SK-N-SH (cell line): ENCODE data around the gene FBXW11. TPM values are rescaled to one million over a fixed set of nuclear protein-coding genes. Genes with fewer than 3 reads are reported as not detected.

Experiments used
- CTCF ChIA-PET: fragments of 300-600, 350-600 bp; formaldehyde crosslinking; extraction: SDS; loops from one replicate; lab custom pipeline; 2021; lab: Yijun Ruan, JAX
- POLR2A ChIA-PET: fragments of 350-600 bp; sonication (Branson Sonifier 250); formaldehyde crosslinking; extraction: SDS; loops from one replicate; lab custom pipeline; 2020; ENCODE audit warnings: antibody characterized with exemption, inconsistent platforms; lab: Yijun Ruan, JAX
- DNase-seq: peaks from one replicate; pipeline ENCODE4 v3.0.0; 2012
- H2AFZ ChIP-seq: fragments of 200-600 bp; sonication (generic); 2 replicates; pipeline ENCODE4 v1.8.1; 2016; ENCODE audit warnings: antibody characterized with exemption, mild to moderate bottlenecking, low read depth
- H3F3A ChIP-seq: fragments of 200-600 bp; sonication (generic); replicated peaks from 2 replicates; pipeline ENCODE3; 2016; ENCODE audit warnings: antibody characterized with exemption, mild to moderate bottlenecking; ENCODE audit not compliant: insufficient read depth
- H3K27ac ChIP-seq, 2 experiments: fragments of 200-500 bp in 1 of 2; fragments of 200-600 bp in 1 of 2; sonication (Bioruptor generic) in 1 of 2; sonication (generic), shearing (Covaris generic) in 1 of 2; 2 replicates each; pipeline versions ENCODE4 v1.5.1 to v1.6.1; 2014 to 2016; ENCODE audit warnings: low read depth in 2 of 2, inconsistent platforms in 1 of 2, low read length in 1 of 2, mild to moderate bottlenecking in 1 of 2, mixed read lengths in 1 of 2
- H3K27me3 ChIP-seq: fragments of 200-600 bp; sonication (generic), shearing (Covaris generic); 2 replicates; pipeline ENCODE4 v1.6.1; 2016; ENCODE audit warnings: mixed run types; ENCODE audit not compliant: insufficient read depth
- H3K36me3 ChIP-seq, 2 experiments: fragments of 200-500 bp in 1 of 2; fragments of 200-600 bp in 1 of 2; sonication (Bioruptor generic) in 1 of 2; sonication (generic) in 1 of 2; replicated peaks in 1 of 2; 2 replicates each; pipeline versions ENCODE3 to v1.5.1; 2014 to 2016; ENCODE audit warnings: low read length in 1 of 2, mild to moderate bottlenecking in 1 of 2; ENCODE audit not compliant: insufficient read depth in 2 of 2, control insufficient read depth in 1 of 2
- H3K4me1 ChIP-seq, 2 experiments: fragments of 200-500 bp in 1 of 2; fragments of 200-600 bp in 1 of 2; sonication (Bioruptor generic) in 1 of 2; sonication (generic), shearing (Covaris generic) in 1 of 2; 2 replicates each; pipeline versions ENCODE4 v1.5.1 to v1.6.1; 2014 to 2016; ENCODE audit warnings: low read depth in 1 of 2, low read length in 1 of 2, mixed run types in 1 of 2; ENCODE audit not compliant: insufficient read depth in 2 of 2, control insufficient read depth in 1 of 2
- H3K4me2 ChIP-seq: fragments of 200-600 bp; sonication (generic), shearing (Covaris generic); 2 replicates; pipeline ENCODE4 v1.6.1; 2017; ENCODE audit warnings: mixed run types
- H3K4me3 ChIP-seq, 2 experiments: fragments of 200-500 bp in 1 of 2; fragments of 200-600 bp in 1 of 2; sonication (Bioruptor generic) in 1 of 2; sonication (generic), shearing (Covaris generic) in 1 of 2; 2 replicates each; pipeline versions ENCODE4 v1.5.1 to v1.8.1; 2014 to 2016; ENCODE audit warnings: low read depth in 2 of 2, inconsistent platforms in 1 of 2, low read length in 1 of 2, mild to moderate bottlenecking in 1 of 2, mixed read lengths in 1 of 2, moderate library complexity in 1 of 2
- H3K79me2 ChIP-seq: fragments of 200-600 bp; sonication (generic); 2 replicates; pipeline ENCODE4 v1.8.1; 2017; ENCODE audit warnings: mild to moderate bottlenecking; ENCODE audit not compliant: insufficient read depth
- H3K9ac ChIP-seq: fragments of 200-600 bp; sonication (generic); 2 replicates; pipeline ENCODE4 v1.6.1; 2017; ENCODE audit warnings: mixed run types
- H3K9me2 ChIP-seq: fragments of 200-600 bp; sonication (generic); 2 replicates; pipeline ENCODE4 v1.6.1; 2017; ENCODE audit warnings: mixed run types
- H3K9me3 ChIP-seq: fragments of 200-600 bp; sonication (generic); 2 replicates; pipeline ENCODE4 v1.6.1; 2017; ENCODE audit warnings: mixed run types, mild to moderate bottlenecking, moderate library complexity
- H4K20me1 ChIP-seq: fragments of 200-600 bp; sonication (generic); 2 replicates; pipeline ENCODE4 v1.6.1; 2017; ENCODE audit warnings: mild to moderate bottlenecking, mixed run types; ENCODE audit not compliant: insufficient read depth
- CHD2 ChIP-seq: fragments of 150-350 bp; IDR thresholded peaks from 2 replicates; pipeline ENCODE4 v1.6.1; 2018; ENCODE audit warnings: low read length; ENCODE audit not compliant: partially characterized antibody
- CTCF ChIP-seq: fragments of 200-600 bp; sonication (generic); IDR thresholded peaks from 2 replicates; pipeline ENCODE4 v1.6.1; 2017; ENCODE audit warnings: antibody characterized with exemption, mild to moderate bottlenecking, moderate library complexity
- ELF1 ChIP-seq: IDR thresholded peaks from 2 replicates; pipeline ENCODE4 v1.4.0; 2012
- EZH2phosphoT487 ChIP-seq: fragments of 200-600 bp; sonication (generic); IDR thresholded peaks from 2 replicates; pipeline ENCODE4 v1.6.1; 2017; ENCODE audit warnings: low read depth, mixed run types, mild to moderate bottlenecking, antibody characterized with exemption, moderate library complexity, borderline replicate concordance
- FOSL2 ChIP-seq: IDR thresholded peaks from 2 replicates; pipeline ENCODE4 v1.4.0; 2012; ENCODE audit warnings: low read depth, mild to moderate bottlenecking, moderate library complexity, borderline replicate concordance
- FOXJ3 ChIP-seq: sonication (generic); formaldehyde crosslinking; IDR thresholded peaks from 2 replicates; pipeline ENCODE4 v1.5.1; 2020; ENCODE audit warnings: mild to moderate bottlenecking, missing genetic modification reagents
- FOXM1 ChIP-seq: IDR thresholded peaks from 2 replicates; pipeline ENCODE4 v1.4.0; 2012; ENCODE audit warnings: low read depth, mild to moderate bottlenecking
- GABPA ChIP-seq: IDR thresholded peaks from 2 replicates; pipeline ENCODE4 v1.4.0; 2012; ENCODE audit warnings: low read depth, mild to moderate bottlenecking
- GATA2 ChIP-seq: sonication (generic); formaldehyde crosslinking; IDR thresholded peaks from 2 replicates; pipeline ENCODE4 v1.5.0; 2020; ENCODE audit warnings: mild to moderate bottlenecking, missing genetic modification reagents
- IRF3 ChIP-seq: fragments of 150-350 bp; IDR thresholded peaks from 2 replicates; pipeline ENCODE4 v1.6.1; 2016; ENCODE audit warnings: mild to moderate bottlenecking, low read depth, low read length
- MXI1 ChIP-seq: IDR thresholded peaks from 2 replicates; pipeline ENCODE4 v1.6.1; 2012; ENCODE audit warnings: mild to moderate bottlenecking, low read depth, low read length, improper control_type of control experiment
- NRF1 ChIP-seq: IDR thresholded peaks from 2 replicates; pipeline ENCODE4 v1.6.1; 2012; ENCODE audit warnings: low read depth, mild to moderate bottlenecking, low read length
- PBX3 ChIP-seq: IDR thresholded peaks from 2 replicates; pipeline ENCODE4; 2012
- POLR2AphosphoS5 ChIP-seq: IDR thresholded peaks from 2 replicates; pipeline ENCODE4 v1.6.1; 2012; ENCODE audit warnings: low read depth, low read length
- RAD21 ChIP-seq: IDR thresholded peaks from 2 replicates; pipeline ENCODE4 v1.6.1; 2012; ENCODE audit warnings: mild to moderate bottlenecking, low read length
- RCOR1 ChIP-seq: fragments of 150-350 bp; IDR thresholded peaks from 2 replicates; pipeline ENCODE4 v1.6.1; 2017; ENCODE audit warnings: antibody characterized with exemption, low read length
- RXRA ChIP-seq: IDR thresholded peaks from 2 replicates; pipeline ENCODE4 v1.4.0; 2012; ENCODE audit warnings: low read depth, mild to moderate bottlenecking, borderline replicate concordance
- SIN3A ChIP-seq: IDR thresholded peaks from 2 replicates; pipeline ENCODE4 v1.6.1; 2012; ENCODE audit warnings: low read depth, mild to moderate bottlenecking, low read length, moderate library complexity, borderline replicate concordance
- SMC3 ChIP-seq: IDR thresholded peaks from 2 replicates; pipeline ENCODE4 v1.6.1; 2012; ENCODE audit warnings: low read depth, low read length, improper control_type of control experiment
- TAF1 ChIP-seq: IDR thresholded peaks from 2 replicates; pipeline ENCODE4 v1.6.1; 2012; ENCODE audit warnings: low read depth, mild to moderate bottlenecking, low read length, moderate library complexity, borderline replicate concordance
- TCF12 ChIP-seq: IDR thresholded peaks from 2 replicates; pipeline ENCODE4 v1.4.0; 2012
- TEAD4 ChIP-seq: IDR thresholded peaks from 2 replicates; pipeline ENCODE4 v1.4.0; 2012; ENCODE audit warnings: mild to moderate bottlenecking, borderline replicate concordance; ENCODE audit not compliant: insufficient read depth
- YY1 ChIP-seq: IDR thresholded peaks from 2 replicates; pipeline ENCODE4 v1.4.0; 2012; ENCODE audit warnings: low read depth, mild to moderate bottlenecking
- WGBS: methylation state at CpG from one replicate; pipeline ENCODE4 v1.1.6; 2017; ENCODE audit warnings: low lambda C conversion rate; 5-methylcytosine and 5-hydroxymethylcytosine counted together
- polyA plus RNA-seq, 3 experiments: library from polyadenylated mRNA; depleted of rRNA; stranded (reverse); fragments of >200 nt; gene quantifications; 2 replicates each; pipeline ENCODE4 v1.2.3, GENCODE V29; 2012

FBXW11 gene
- polyA plus RNA-seq, 1 of the 3 experiments (the other 2 are of a cell fraction) = 37.5 TPM

GRCh38 chr5:171952021-171952420 is 54.4 kb downstream of the FBXW11 start:
- Histone ChIP-seq H2AFZ (no peak overlapping the region), H3K27me3 (no peaks in the 10 kb centered on the region), H3K27ac (no peak overlapping the region), H3K4me2 (no peak overlapping the region), H4K20me1 (peaks cover 77% of the 10 kb centered on the region), H3K9ac (no peak overlapping the region), H3K9me3 (no peaks in the 10 kb centered on the region), H3K4me3 (no peak overlapping the region), H3K4me1 (peaks cover 6 to 19% of the 10 kb centered on the region in 2 experiments; a peak in 3 of 4 replicates), H3K79me2 (peaks cover 97% of the 10 kb centered on the region), H3K9me2 (no peaks in the 10 kb centered on the region), H3K36me3 (peaks cover 0 to 7% of the 10 kb centered on the region in 2 experiments), H3F3A (peaks cover 22% of the 10 kb centered on the region)
- no peak for TF ChIP-seq EZH2phosphoT487
- TF ChIP-seq TAF1 = no peak
- no peak for TF ChIP-seq PBX3
- no peak for TF ChIP-seq IRF3
- TF ChIP-seq RAD21 = no peak
- no peak for TF ChIP-seq CHD2
- no peak for TF ChIP-seq TEAD4
- TF ChIP-seq GATA2 (CRISPR knock-in tag) = no peak
- no peak for TF ChIP-seq RXRA
- TF ChIP-seq SIN3A = no peak
- TF ChIP-seq SMC3 = no peak
- TF ChIP-seq ELF1 = no peak
- no peak for TF ChIP-seq FOXM1
- CTCF ChIA-PET = interaction anchor here (0.8 to 1.2 kb wide), 3 partner anchors 36 to 45 kb away, joined by 3 read pairs; no protein-coding TSS in a partner anchor
- WGBS = 83% methylated on average over 5 of the region's 5 CpGs
- POLR2A ChIA-PET = no interaction called here
- DNase-seq = no peak

- Histone ChIP-seq H3F3A (peaks cover 22% of the 10 kb centered on the region), H3K9me2 (no peaks in the 10 kb centered on the region), H3K9me3 (no peaks in the 10 kb centered on the region), H3K36me3 (peaks cover 0 to 7% of the 10 kb centered on the region in 2 experiments), H4K20me1 (peaks cover 76% of the 10 kb centered on the region), H3K4me1 (peaks cover 2 to 11% of the 10 kb centered on the region in 2 experiments; a peak in 3 of 4 replicates), H3K27me3 (no peaks in the 10 kb centered on the region), H3K4me3 (no peak overlapping the region), H3K9ac (no peak overlapping the region), H2AFZ (no peak overlapping the region), H3K79me2 (peaks cover 97% of the 10 kb centered on the region), H3K27ac (no peak overlapping the region), H3K4me2 (no peak overlapping the region)
- ChIA-PET POLR2A (no interaction called here), CTCF (no interaction called here)
- 75% methylated on average over 4 of the region's 4 CpGs for WGBS
- DNase-seq = no peak
- TF ChIP-seq RAD21 = no peak
- no peak for TF ChIP-seq NRF1
- TF ChIP-seq YY1 = no peak
- TF ChIP-seq EZH2phosphoT487 = no peak
- no peak for TF ChIP-seq TCF12
- TF ChIP-seq FOXM1 = no peak
- no peak for TF ChIP-seq FOXJ3 (CRISPR knock-in tag)
- no peak for TF ChIP-seq RCOR1
- no peak for TF ChIP-seq CTCF
- no peak for TF ChIP-seq POLR2AphosphoS5
- no peak for TF ChIP-seq IRF3
- no peak for TF ChIP-seq GABPA
- TF ChIP-seq ELF1 = no peak
- no peak for TF ChIP-seq CHD2
- TF ChIP-seq MXI1 = no peak
- no peak for TF ChIP-seq TAF1
- no peak for TF ChIP-seq FOSL2
Measured at GRCh38 chr5:171951218-171951617, 55.2 kb downstream of the FBXW11 start.
